ENCODE measurements around the gene RPS14.

The RPS14 gene

DNA sequence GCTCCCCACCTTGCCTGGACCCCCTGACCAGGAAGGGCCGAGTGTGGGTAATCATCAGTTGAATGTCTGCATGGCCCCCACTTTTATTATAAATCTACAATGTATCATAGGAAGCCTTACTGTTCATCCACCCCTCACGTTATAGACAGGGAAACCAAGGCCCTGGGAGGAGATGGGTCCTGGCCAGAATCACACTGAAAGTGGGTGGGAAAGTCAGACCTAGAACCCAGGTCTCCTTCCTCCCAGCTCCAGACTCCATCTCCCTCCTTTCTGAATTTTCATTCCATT is 53.9 kb downstream of the RPS14 start:
- H3K27ac ChIP-seq: no peak overlapping the region
- TF ChIP-seq, protein P1, sequence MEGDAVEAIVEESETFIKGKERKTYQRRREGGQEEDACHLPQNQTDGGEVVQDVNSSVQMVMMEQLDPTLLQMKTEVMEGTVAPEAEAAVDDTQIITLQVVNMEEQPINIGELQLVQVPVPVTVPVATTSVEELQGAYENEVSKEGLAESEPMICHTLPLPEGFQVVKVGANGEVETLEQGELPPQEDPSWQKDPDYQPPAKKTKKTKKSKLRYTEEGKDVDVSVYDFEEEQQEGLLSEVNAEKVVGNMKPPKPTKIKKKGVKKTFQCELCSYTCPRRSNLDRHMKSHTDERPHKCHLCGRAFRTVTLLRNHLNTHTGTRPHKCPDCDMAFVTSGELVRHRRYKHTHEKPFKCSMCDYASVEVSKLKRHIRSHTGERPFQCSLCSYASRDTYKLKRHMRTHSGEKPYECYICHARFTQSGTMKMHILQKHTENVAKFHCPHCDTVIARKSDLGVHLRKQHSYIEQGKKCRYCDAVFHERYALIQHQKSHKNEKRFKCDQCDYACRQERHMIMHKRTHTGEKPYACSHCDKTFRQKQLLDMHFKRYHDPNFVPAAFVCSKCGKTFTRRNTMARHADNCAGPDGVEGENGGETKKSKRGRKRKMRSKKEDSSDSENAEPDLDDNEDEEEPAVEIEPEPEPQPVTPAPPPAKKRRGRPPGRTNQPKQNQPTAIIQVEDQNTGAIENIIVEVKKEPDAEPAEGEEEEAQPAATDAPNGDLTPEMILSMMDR (conservative IDR thresholded peaks at IDR 0.05): no peak

DNA sequence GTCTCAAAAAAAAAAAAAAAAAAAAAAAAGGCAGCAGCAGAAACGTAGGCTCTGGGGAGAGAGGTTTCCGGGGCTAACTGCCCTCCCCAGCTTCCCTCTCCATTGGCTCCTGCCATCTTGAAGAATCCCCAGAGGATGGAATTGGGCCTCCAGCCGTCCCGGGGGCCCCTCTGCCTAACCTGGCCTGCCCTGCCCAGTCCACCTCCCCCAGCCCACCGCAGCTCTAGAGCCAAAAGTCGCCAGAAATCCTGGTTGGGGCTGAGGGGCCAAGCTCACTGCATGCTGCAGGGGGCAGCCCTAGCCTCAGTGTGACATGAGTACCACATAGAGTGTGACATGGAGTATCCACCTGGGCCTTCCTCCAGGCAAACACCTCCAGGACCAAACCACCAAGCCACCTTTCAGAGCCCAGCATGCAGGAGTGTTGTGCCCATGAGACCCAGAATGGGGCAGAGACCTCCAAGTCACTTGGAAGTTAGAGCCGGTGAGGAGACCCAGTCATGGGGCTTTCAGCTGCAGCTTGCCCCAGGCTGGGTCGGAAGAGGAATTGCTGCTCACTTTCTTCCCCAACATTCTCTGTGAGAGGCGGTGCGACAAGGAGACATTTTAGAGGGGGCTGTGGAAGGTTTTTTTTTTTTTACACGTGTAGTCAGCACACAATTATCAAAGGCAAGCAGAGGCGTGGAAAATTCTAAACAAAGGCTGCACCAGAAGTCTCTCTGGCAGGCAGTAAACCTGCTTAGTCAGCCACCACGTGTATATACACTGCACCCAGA is 54.4 kb downstream of the RPS14 start:
- TF ChIP-seq, protein P1 (conservative IDR thresholded peaks at IDR 0.05): no peak
- no peak overlapping the region for H3K27ac ChIP-seq

DNA sequence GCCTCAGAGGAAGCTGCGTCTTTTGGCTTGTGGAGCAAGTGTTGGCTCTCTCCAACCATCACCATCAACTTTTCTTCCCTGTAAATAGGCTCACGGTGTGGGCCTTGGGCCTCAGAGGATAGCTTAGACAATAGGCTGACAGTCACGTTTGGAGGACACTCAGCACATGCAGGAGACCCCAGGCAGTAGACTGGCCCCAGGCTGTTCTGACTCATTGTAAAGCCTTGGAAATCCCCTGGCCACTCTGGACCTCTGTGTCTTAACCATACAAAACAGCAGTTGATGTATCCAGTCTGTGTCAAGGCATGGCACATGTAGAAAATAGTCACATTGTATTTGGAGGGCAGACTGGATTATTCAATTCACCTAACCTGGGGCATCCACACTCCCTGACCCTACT is 55.4 kb downstream of the RPS14 start:
- no peak overlapping the region for H3K27ac ChIP-seq
- TF ChIP-seq, protein P1 (conservative IDR thresholded peaks at IDR 0.05): no peak

DNA sequence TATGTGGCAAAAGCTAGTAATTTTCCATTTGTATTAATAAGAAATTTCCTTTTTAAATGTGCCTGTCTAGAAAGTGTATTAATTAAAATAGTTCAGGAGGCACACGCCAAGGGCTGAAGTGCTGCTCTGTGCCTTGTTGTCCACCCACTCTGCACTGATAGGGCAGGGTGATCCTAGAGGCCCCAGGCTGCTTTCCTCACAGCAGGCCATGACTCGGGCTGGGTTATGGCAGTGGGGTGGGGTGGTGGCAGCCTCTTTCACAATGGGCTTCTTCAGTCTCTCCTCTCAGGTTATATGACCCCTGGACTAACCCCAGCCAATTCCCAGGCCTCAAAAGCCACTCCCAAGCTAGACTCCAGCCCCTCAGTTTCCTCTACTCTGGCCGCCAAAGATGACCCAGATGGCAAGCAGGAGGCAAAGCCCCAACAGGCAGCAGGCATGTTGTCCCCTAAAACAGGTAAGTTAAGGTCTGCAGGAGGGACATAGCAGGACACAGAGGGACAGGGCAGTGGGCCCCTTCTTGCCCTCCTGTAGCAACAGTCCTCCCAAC is 56.4 kb downstream of the RPS14 start:
- TF ChIP-seq, protein P1 (conservative IDR thresholded peaks at IDR 0.05): no peak
- no peak overlapping the region for H3K27ac ChIP-seq

DNA sequence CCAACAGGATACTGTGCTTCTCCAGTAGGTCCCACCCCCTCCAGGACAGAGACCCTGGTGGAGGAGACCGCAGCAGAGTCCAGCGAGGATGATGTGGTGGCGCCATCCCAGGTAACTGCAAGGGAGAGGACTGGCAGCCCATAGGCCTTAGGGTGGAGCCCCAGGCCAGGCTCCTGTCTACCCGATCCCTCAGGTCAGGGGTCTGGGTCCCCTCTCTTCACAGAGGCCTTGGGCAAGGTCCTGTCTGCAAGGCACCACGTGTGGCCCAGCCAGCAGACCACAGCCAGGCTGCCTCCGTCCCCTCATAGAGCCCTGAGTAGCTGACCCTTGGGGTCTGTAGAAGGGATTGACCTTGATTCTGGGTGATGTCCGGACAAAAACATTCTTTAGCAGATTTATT is 56.9 kb downstream of the RPS14 start:
- H3K27ac ChIP-seq: no peak overlapping the region
- TF ChIP-seq, protein P1 (conservative IDR thresholded peaks at IDR 0.05): no peak

Measured in VCaP (cell line).